ENCODE results near the gene CRTC3. TPM values are rescaled to one million over a fixed set of nuclear protein-coding genes. Genes with fewer than 3 reads are reported as not detected.
"Not testable (repeated sequence)": the region's sequence is repeated elsewhere in the genome, so short reads cannot be mapped to it uniquely, and the experiment has no call there.

The CRTC3 gene
- total RNA-seq, 1 experiment from 2014 or later, result 35.3 TPM

- no peaks in the 10 kb centered on the region for H3K27me3 ChIP-seq (replicated peaks; ENCODE audit: insufficient read depth, low read depth, low read length, poor library complexity)
- H3K9me3 ChIP-seq (ENCODE audit: low read depth, low read length, poor library complexity, severe bottlenecking), result no peaks in the 10 kb centered on the region
- H3K4me1 ChIP-seq (ENCODE audit: insufficient read depth, low read length, poor library complexity, severe bottlenecking), result no peaks in the 10 kb centered on the region
- no peaks in the 10 kb centered on the region for H3K36me3 ChIP-seq (ENCODE audit: insufficient read depth, low read length, poor library complexity, severe bottlenecking)
- no TSS peak for BruUV-seq (replicated peaks)
- CTCF ChIA-PET, result interaction anchor here (0.6 kb wide), 1 partner anchor 48 kb away, joined by 8 read pairs; no protein-coding TSS in a partner anchor
- no peak overlapping the region for H3K4me3 ChIP-seq (ENCODE audit: low read depth, low read length, poor library complexity, severe bottlenecking)
- POLR2A ChIA-PET (ENCODE audit: low non-redundant PET), result no interaction called here
- TF ChIP-seq, protein P1, sequence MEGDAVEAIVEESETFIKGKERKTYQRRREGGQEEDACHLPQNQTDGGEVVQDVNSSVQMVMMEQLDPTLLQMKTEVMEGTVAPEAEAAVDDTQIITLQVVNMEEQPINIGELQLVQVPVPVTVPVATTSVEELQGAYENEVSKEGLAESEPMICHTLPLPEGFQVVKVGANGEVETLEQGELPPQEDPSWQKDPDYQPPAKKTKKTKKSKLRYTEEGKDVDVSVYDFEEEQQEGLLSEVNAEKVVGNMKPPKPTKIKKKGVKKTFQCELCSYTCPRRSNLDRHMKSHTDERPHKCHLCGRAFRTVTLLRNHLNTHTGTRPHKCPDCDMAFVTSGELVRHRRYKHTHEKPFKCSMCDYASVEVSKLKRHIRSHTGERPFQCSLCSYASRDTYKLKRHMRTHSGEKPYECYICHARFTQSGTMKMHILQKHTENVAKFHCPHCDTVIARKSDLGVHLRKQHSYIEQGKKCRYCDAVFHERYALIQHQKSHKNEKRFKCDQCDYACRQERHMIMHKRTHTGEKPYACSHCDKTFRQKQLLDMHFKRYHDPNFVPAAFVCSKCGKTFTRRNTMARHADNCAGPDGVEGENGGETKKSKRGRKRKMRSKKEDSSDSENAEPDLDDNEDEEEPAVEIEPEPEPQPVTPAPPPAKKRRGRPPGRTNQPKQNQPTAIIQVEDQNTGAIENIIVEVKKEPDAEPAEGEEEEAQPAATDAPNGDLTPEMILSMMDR (conservative IDR thresholded peaks at IDR 0.05; ENCODE audit: low read depth, low read length), result no peak
- no peak for TF ChIP-seq EZH2 (IDR thresholded peaks at IDR 0.05; ENCODE audit: borderline replicate concordance, low read depth, low read length, poor library complexity, severe bottlenecking)
- intact Hi-C loops (cut with micrococcal nuclease; ENCODE audit: unreplicated experiment), result no loop called here
- DNase-seq (ENCODE audit: low spot score), result no peak
- no peak overlapping the region for H3K27ac ChIP-seq (ENCODE audit: low read depth, low read length, poor library complexity, severe bottlenecking)
Measured at GRCh38 chr15:90512276-90512675, 17.4 kb upstream of the CRTC3 start.

DNA sequence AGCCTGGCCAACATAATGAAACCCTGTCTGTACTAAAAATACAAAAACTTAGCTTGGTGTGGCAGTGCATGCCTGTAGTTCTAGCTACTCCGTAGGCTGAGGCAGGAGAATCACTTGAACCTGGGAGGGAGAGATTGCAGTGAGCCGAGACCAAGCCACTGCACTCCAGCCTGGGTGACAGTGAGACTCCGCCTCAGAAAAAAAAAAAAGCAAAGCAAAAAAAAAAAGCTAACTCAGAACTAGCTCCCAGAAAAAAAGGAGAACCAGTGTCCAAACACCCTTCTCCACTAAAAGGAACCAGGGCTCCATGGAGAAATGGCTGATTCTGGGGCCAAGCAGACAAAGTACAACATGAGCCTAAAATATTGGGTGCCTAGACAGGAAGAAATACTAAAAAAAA, 16.7 kb upstream of the CRTC3 start:
- BruUV-seq (replicated peaks), result no TSS peak
- CTCF ChIA-PET, result no interaction called here
- POLR2A ChIA-PET (ENCODE audit: low non-redundant PET), result no interaction called here

GRCh38 chr15:90513448-90513847, 16.3 kb upstream of the CRTC3 start:
- Histone ChIP-seq H3K27me3 (replicated peaks; ENCODE audit: insufficient read depth, low read depth, low read length, poor library complexity) (no peaks in the 10 kb centered on the region), H3K4me3 (ENCODE audit: low read depth, low read length, poor library complexity, severe bottlenecking) (no peak overlapping the region), H3K36me3 (ENCODE audit: insufficient read depth, low read length, poor library complexity, severe bottlenecking) (no peaks in the 10 kb centered on the region), H3K4me1 (ENCODE audit: insufficient read depth, low read length, poor library complexity, severe bottlenecking) (no peaks in the 10 kb centered on the region), H3K27ac (ENCODE audit: low read depth, low read length, poor library complexity, severe bottlenecking) (no peak overlapping the region), H3K9me3 (ENCODE audit: low read depth, low read length, poor library complexity, severe bottlenecking) (no peaks in the 10 kb centered on the region)
- intact Hi-C loops (cut with micrococcal nuclease; ENCODE audit: unreplicated experiment), result no loop called here
- CTCF ChIA-PET, result no interaction called here
- POLR2A ChIA-PET (ENCODE audit: low non-redundant PET), result no interaction called here
- no TSS peak for BruUV-seq (replicated peaks)
- DNase-seq (ENCODE audit: low spot score), result no peak
- TF ChIP-seq, protein P1 (conservative IDR thresholded peaks at IDR 0.05; ENCODE audit: low read depth, low read length), result no peak
- TF ChIP-seq EZH2 (IDR thresholded peaks at IDR 0.05; ENCODE audit: borderline replicate concordance, low read depth, low read length, poor library complexity, severe bottlenecking), result no peak

More for the DNA sequence above, 16.7 kb upstream of the CRTC3 start:
- no peak for DNase-seq (ENCODE audit: low spot score)
- no peaks in the 10 kb centered on the region for H3K4me1 ChIP-seq (ENCODE audit: insufficient read depth, low read length, poor library complexity, severe bottlenecking)
- no peak overlapping the region for H3K4me3 ChIP-seq (ENCODE audit: low read depth, low read length, poor library complexity, severe bottlenecking)
- intact Hi-C loops (cut with micrococcal nuclease; ENCODE audit: unreplicated experiment), result no loop called here
- no peaks in the 10 kb centered on the region for H3K27me3 ChIP-seq (replicated peaks; ENCODE audit: insufficient read depth, low read depth, low read length, poor library complexity)
- no peak overlapping the region for H3K27ac ChIP-seq (ENCODE audit: low read depth, low read length, poor library complexity, severe bottlenecking)
- no peak for TF ChIP-seq EZH2 (IDR thresholded peaks at IDR 0.05; ENCODE audit: borderline replicate concordance, low read depth, low read length, poor library complexity, severe bottlenecking)
- TF ChIP-seq, protein P1 (conservative IDR thresholded peaks at IDR 0.05; ENCODE audit: low read depth, low read length), result no peak
- H3K9me3 ChIP-seq (ENCODE audit: low read depth, low read length, poor library complexity, severe bottlenecking), result no peaks in the 10 kb centered on the region
- no peaks in the 10 kb centered on the region for H3K36me3 ChIP-seq (ENCODE audit: insufficient read depth, low read length, poor library complexity, severe bottlenecking)

- intact Hi-C loops (cut with micrococcal nuclease; ENCODE audit: unreplicated experiment); BruUV-seq (replicated peaks); H3K27me3 ChIP-seq (replicated peaks; ENCODE audit: insufficient read depth, low read depth, low read length, poor library complexity); POLR2A ChIA-PET (ENCODE audit: low non-redundant PET); H3K27ac ChIP-seq (ENCODE audit: low read depth, low read length, poor library complexity, severe bottlenecking); H3K4me1 ChIP-seq (ENCODE audit: insufficient read depth, low read length, poor library complexity, severe bottlenecking); CTCF ChIA-PET; DNase-seq (ENCODE audit: low spot score); H3K36me3 ChIP-seq (ENCODE audit: insufficient read depth, low read length, poor library complexity, severe bottlenecking); H3K9me3 ChIP-seq (ENCODE audit: low read depth, low read length, poor library complexity, severe bottlenecking); H3K4me3 ChIP-seq (ENCODE audit: low read depth, low read length, poor library complexity, severe bottlenecking): not testable (repeated sequence)
Measured at GRCh38 chr15:90513893-90514292, 15.8 kb upstream of the CRTC3 start.

All from A673 (cell line).